Gastrocnemius medialis (tissue), 4 donors: ENCODE data around the gene VGLL3.

ENCODE experiments used
- POLR2A ChIP-seq, 2 donors: fragments of 450-650 bp; IDR thresholded peaks; one replicate each; pipeline ENCODE4 v1.6.1; 2017; ENCODE audit warnings: antibody characterized with exemption in 2 of 2, mild to moderate bottlenecking in 2 of 2, moderate library complexity in 2 of 2
- TF ChIP-seq, protein P1 (sequence below), 5 experiments: fragments of 450-650 bp in 3 of 5; fragments of 200-600 bp in 2 of 5; sonication (generic) in 2 of 5; IDR thresholded peaks in 4 of 5; conservative IDR thresholded peaks in 1 of 5; 1 replicate in 4 of 5; 2 replicates in 1 of 5; pipeline ENCODE4 v1.5.1; 2016 to 2019; ENCODE audit warnings: antibody characterized with exemption in 5 of 5, mild to moderate bottlenecking in 3 of 5, moderate library complexity in 3 of 5

DNA sequence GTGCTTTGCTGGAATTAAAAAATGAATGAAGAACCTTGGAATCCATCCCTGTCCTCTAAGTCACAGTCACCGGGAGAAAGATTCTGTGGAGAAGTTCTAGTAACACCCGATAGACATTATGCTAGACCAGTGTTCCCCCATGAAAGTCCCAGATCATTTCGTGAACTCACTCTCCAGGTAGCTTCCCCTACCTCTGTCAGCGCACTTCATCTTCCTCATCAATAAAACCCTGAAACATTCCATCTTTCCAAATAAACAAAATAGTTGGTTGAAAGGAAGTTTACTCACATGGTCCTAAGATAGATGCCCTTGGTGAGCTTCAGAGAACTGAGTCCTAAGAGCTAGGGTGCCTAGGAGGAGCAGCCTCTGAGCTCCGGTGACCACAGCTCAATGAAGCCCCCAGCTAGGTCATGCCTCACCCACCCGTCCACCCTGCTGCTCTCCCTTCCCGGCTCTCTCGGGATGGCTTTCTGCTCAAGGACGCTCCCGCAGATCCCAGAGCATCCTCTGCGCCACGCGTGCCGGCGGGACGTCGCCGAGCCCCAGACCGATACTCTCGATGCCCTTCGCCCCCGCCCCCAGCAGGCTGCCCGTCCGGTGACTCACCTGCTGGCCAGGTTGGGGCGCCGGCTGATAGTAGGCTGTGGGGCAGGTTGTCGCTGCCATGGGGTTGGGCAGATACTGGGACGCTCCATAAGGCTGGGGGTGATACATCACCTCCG lies 776 bp downstream of the VGLL3 start:
- no peak for TF ChIP-seq POLR2A (IDR thresholded peaks at IDR 0.05)
- TF ChIP-seq, protein P1, sequence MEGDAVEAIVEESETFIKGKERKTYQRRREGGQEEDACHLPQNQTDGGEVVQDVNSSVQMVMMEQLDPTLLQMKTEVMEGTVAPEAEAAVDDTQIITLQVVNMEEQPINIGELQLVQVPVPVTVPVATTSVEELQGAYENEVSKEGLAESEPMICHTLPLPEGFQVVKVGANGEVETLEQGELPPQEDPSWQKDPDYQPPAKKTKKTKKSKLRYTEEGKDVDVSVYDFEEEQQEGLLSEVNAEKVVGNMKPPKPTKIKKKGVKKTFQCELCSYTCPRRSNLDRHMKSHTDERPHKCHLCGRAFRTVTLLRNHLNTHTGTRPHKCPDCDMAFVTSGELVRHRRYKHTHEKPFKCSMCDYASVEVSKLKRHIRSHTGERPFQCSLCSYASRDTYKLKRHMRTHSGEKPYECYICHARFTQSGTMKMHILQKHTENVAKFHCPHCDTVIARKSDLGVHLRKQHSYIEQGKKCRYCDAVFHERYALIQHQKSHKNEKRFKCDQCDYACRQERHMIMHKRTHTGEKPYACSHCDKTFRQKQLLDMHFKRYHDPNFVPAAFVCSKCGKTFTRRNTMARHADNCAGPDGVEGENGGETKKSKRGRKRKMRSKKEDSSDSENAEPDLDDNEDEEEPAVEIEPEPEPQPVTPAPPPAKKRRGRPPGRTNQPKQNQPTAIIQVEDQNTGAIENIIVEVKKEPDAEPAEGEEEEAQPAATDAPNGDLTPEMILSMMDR (IDR thresholded peaks at IDR 0.05 in 4 of 5, conservative IDR thresholded peaks at IDR 0.05 in 1 of 5), result no peak
